Endothelial cell of umbilical vein (primary cell): Measurements from ENCODE around the gene ZNF157. TPM values are rescaled to one million over a fixed set of nuclear protein-coding genes. Genes with fewer than 3 reads are reported as not detected.

Experiments
- BruUV-seq: library from RNA; stranded (reverse); fragments of 400-500 nt; replicated peaks from 2 replicates; lab custom pipeline; 2021; lab: Mats Ljungman, UMichigan
- CTCF ChIA-PET: fragments of 300-600, 350-600 bp; sonication (Branson Sonifier 250); formaldehyde crosslinking; loops from one replicate; lab custom pipeline; 2021; ENCODE audit warnings: antibody characterized with exemption, inconsistent platforms; lab: Charles Lee
- POLR2A ChIA-PET: fragments of 300-600, 350-600 bp; sonication (Branson Sonifier 250); formaldehyde crosslinking; loops from one replicate; lab custom pipeline; 2021; ENCODE audit warnings: antibody characterized with exemption, inconsistent platforms; lab: Charles Lee
- DNase-seq: peaks from one replicate; pipeline ENCODE4 v3.0.0-alpha.2; 2011; ENCODE audit warnings: low read depth, low spot score
- FAIRE-seq: peaks from 2 replicates; lab custom pipeline; 2011; peaks lifted over from hg19 to GRCh38; lab: Jason Lieb, UNC
- H2AFZ ChIP-seq: 2 replicates; pipeline ENCODE4 v1.6.0; 2012; ENCODE audit warnings: low read depth, low read length, control low read depth, inconsistent platforms
- H3K27ac ChIP-seq: 2 replicates; pipeline ENCODE4 v1.5.1; 2011; ENCODE audit warnings: low read depth, mild to moderate bottlenecking, control low read depth, low read length, moderate library complexity; ENCODE audit not compliant: insufficient read depth
- H3K27me3 ChIP-seq, 2 experiments: 2 replicates each; pipeline versions ENCODE4 v1.6.0 to v1.6.1; 2011; ENCODE audit warnings: low read length in 2 of 2, mixed read lengths in 1 of 2; ENCODE audit not compliant: control insufficient read depth in 2 of 2, insufficient read depth in 2 of 2
- H3K36me3 ChIP-seq, 2 experiments: 2 replicates in 1 of 2; 3 replicates in 1 of 2; pipeline ENCODE4 v1.5.1; 2011; ENCODE audit warnings: low read length in 2 of 2, mild to moderate bottlenecking in 1 of 2, moderate library complexity in 1 of 2; ENCODE audit not compliant: control insufficient read depth in 2 of 2, insufficient read depth in 2 of 2; ENCODE audit errors: extremely low read depth in 1 of 2
- H3K4me1 ChIP-seq: 3 replicates; pipeline ENCODE4 v1.5.1; 2011; ENCODE audit warnings: mild to moderate bottlenecking, low read length; ENCODE audit not compliant: control insufficient read depth, insufficient read depth; ENCODE audit errors: extremely low read depth
- H3K4me2 ChIP-seq: 2 replicates; pipeline ENCODE4 v1.6.1; 2011; ENCODE audit warnings: low read length, control low read depth, mixed read lengths; ENCODE audit not compliant: insufficient read depth
- H3K4me3 ChIP-seq, 3 experiments: fragments of 200-600 bp in 1 of 3; sonication (generic), shearing (Covaris generic) in 1 of 3; replicated peaks in 1 of 3; 2 replicates each; pipeline ENCODE4 v1.5.1; 2011 to 2016; ENCODE audit warnings: control low read depth in 3 of 3, low read length in 3 of 3, mild to moderate bottlenecking in 2 of 3, inconsistent platforms in 1 of 3, low read depth in 1 of 3, moderate library complexity in 1 of 3; ENCODE audit not compliant: insufficient read depth in 1 of 3
- H3K79me2 ChIP-seq: 2 replicates; pipeline ENCODE4 v1.6.0; 2012; ENCODE audit warnings: low read length, inconsistent platforms; ENCODE audit not compliant: control insufficient read depth, insufficient read depth
- H3K9ac ChIP-seq: replicated peaks from 2 replicates; pipeline ENCODE3; 2011; ENCODE audit warnings: low read length, control low read depth; ENCODE audit not compliant: insufficient read depth; ENCODE audit errors: extremely low read depth
- H3K9me1 ChIP-seq: replicated peaks from 3 replicates; pipeline ENCODE4 v1.6.0; 2011; ENCODE audit warnings: mild to moderate bottlenecking, low read length; ENCODE audit not compliant: control insufficient read depth, insufficient read depth; ENCODE audit errors: extremely low read depth
- H3K9me3 ChIP-seq: replicated peaks from 2 replicates; pipeline ENCODE4 v1.5.1; 2012; ENCODE audit warnings: low read length, inconsistent platforms; ENCODE audit not compliant: control insufficient read depth, insufficient read depth
- H4K20me1 ChIP-seq: replicated peaks from 2 replicates; pipeline ENCODE3; 2011; ENCODE audit warnings: mild to moderate bottlenecking, low read length; ENCODE audit not compliant: control insufficient read depth, insufficient read depth; ENCODE audit errors: extremely low read depth
- EZH2 ChIP-seq: IDR thresholded peaks from 2 replicates; pipeline ENCODE4 v1.6.1; 2012; ENCODE audit warnings: borderline replicate concordance, low read depth, mild to moderate bottlenecking, moderate library complexity, low read length, inconsistent platforms; ENCODE audit not compliant: severe bottlenecking
- FOS ChIP-seq: IDR thresholded peaks from 2 replicates; pipeline ENCODE4 v1.6.1; 2011; ENCODE audit warnings: mild to moderate bottlenecking, low read length, moderate library complexity, borderline replicate concordance; ENCODE audit not compliant: insufficient read depth
- GATA2 ChIP-seq: IDR thresholded peaks from 2 replicates; pipeline ENCODE4 v1.7.0; 2011; ENCODE audit warnings: low read depth, mild to moderate bottlenecking, moderate library complexity, mixed read lengths, low read length; ENCODE audit not compliant: insufficient read length, insufficient read depth
- JUN ChIP-seq: IDR thresholded peaks from 2 replicates; pipeline ENCODE4 v1.6.1; 2011; ENCODE audit warnings: borderline replicate concordance, low read depth; ENCODE audit not compliant: insufficient read length, insufficient read depth
- MYC ChIP-seq: IDR thresholded peaks from one replicate; pipeline ENCODE4 v1.6.1; 2011; ENCODE audit warnings: mild to moderate bottlenecking, low read depth, low read length
- POLR2A ChIP-seq: IDR thresholded peaks from 2 replicates; pipeline ENCODE4 v1.6.1; 2012; ENCODE audit warnings: low read depth, mild to moderate bottlenecking, control low read depth, low read length
- POLR2AphosphoS5 ChIP-seq: IDR thresholded peaks from 2 replicates; pipeline ENCODE4 v1.6.1; 2012; ENCODE audit warnings: low read depth, mild to moderate bottlenecking, control low read depth, low read length, moderate library complexity; ENCODE audit not compliant: insufficient read depth
- dilution Hi-C: fragments of 300-500 bp; cut with MboI; formaldehyde crosslinking; loops from one replicate; pipeline ENCODE4 v1.15.0; 2019; ENCODE audit warnings: low sequenced_read_pairs; ENCODE audit not compliant: extremely low pct_ligation_motif_present
- intact Hi-C: fragments of 100-400 bp; cut with micrococcal nuclease; formaldehyde crosslinking; loops from one replicate; pipeline ENCODE4 v1.10.0; 2022
- polyA plus RNA-seq, 4 experiments: library from polyadenylated mRNA; depleted of rRNA in 3 of 4; stranded (reverse) in 3 of 4; unstranded in 1 of 4; fragments of >200 nt; gene quantifications; 2 replicates each; pipeline versions ENCODE4 v1.2.1 to v1.2.3, GENCODE V29; 2011 to 2012; ENCODE audit warnings: missing spikeins in 1 of 4
- total RNA-seq: library from RNA; stranded (reverse); gene quantifications from 2 replicates; pipeline ENCODE4 v1.2.3, GENCODE V29; 2021
- TF ChIP-seq, protein P1 (sequence below): IDR thresholded peaks from 2 replicates; pipeline ENCODE4 v1.6.1; 2011; ENCODE audit not compliant: insufficient read depth, insufficient read length
- TF ChIP-seq, protein P2 (sequence below), 2 donors: IDR thresholded peaks; 1 replicate in 1 of 2; 2 replicates in 1 of 2; pipeline ENCODE4 v1.5.1; 2011; ENCODE audit warnings: low read length in 2 of 2, mild to moderate bottlenecking in 2 of 2, moderate library complexity in 2 of 2, control low read depth in 1 of 2, inconsistent platforms in 1 of 2, low read depth in 1 of 2; ENCODE audit not compliant: insufficient read depth in 1 of 2; ENCODE audit errors: extremely low read depth in 1 of 2

Gene ZNF157
- total and polyA plus RNA-seq, 2 donors (not counting 3 experiments of a cell fraction or from before 2014, with no cell fraction given) = not detected

DNA sequence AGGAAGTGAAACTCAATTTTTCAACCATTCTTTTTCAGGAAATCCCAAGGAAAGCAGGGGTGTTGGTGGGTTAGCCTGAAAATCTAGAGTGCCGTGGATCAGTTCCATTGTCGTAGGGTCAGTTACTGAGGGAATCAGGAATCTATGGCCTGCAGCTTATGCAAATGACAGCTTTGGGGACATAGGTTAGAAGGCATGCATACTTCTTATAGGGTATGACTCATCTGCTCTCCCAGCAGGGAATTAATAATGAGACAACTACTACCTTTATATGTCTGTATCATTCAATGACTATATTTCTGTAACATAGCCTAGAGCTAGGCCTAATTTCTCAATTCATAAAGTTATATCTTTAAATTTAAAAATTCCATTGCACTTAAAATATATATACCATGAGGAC lies 76.1 kb downstream of the ZNF157 start:
- H3K27me3 ChIP-seq = no peaks in the 10 kb centered on the region
- no peaks in the 10 kb centered on the region for H3K4me1 ChIP-seq
- H4K20me1 ChIP-seq = no peaks in the 10 kb centered on the region
- FAIRE-seq (no peak), DNase-seq (no peak)
- dilution Hi-C loops = no loop called here
- peaks cover 0 to 3% of the 10 kb centered on the region in 2 experiments for H3K36me3 ChIP-seq
- no peaks in the 10 kb centered on the region for H3K9me1 ChIP-seq
- no peaks in the 10 kb centered on the region for H3K79me2 ChIP-seq
- CTCF ChIA-PET = no interaction called here
- intact Hi-C loops = no loop called here
- no peak overlapping the region for H3K9ac ChIP-seq
- no peak overlapping the region for H3K27ac ChIP-seq
- no TSS peak for BruUV-seq
- H3K4me2 ChIP-seq = no peak overlapping the region
- no peaks in the 10 kb centered on the region for H3K9me3 ChIP-seq
- TF ChIP-seq, protein P1, sequence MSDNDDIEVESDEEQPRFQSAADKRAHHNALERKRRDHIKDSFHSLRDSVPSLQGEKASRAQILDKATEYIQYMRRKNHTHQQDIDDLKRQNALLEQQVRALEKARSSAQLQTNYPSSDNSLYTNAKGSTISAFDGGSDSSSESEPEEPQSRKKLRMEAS = no peak
- TF ChIP-seq EZH2 = no peak
- no peak for TF ChIP-seq POLR2A
- no peak for TF ChIP-seq FOS
- TF ChIP-seq MYC = no peak
- no peak for TF ChIP-seq POLR2AphosphoS5
- no peak for TF ChIP-seq JUN
- TF ChIP-seq GATA2 = no peak
- POLR2A ChIA-PET = no interaction called here
- H2AFZ ChIP-seq = no peak overlapping the region
- no peak overlapping the region for H3K4me3 ChIP-seq

DNA sequence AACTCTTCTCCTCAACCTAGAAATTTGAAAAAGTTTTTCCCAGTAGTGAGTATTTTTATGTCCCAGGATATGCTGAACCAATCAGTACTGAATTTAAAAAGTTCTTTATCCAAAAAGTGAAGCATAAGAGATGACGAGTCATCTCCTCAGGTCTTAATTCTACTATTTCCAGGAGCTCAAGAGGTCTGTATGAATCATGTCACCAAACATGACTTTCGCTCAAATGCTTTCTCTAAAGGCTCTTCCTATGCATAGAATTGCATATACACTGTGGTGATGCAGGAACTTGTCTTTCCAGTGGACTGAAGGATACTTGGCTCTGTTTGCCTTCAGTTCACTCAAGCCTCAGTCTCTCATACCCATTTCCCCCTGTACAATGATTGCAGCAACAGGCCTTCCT lies 76.6 kb downstream of the ZNF157 start:
- Histone ChIP-seq H3K9me1 (no peaks in the 10 kb centered on the region), H2AFZ (no peak overlapping the region), H3K4me3 (no peak overlapping the region), H3K79me2 (no peaks in the 10 kb centered on the region), H3K9me3 (no peaks in the 10 kb centered on the region), H3K4me2 (no peak overlapping the region), H3K9ac (no peak overlapping the region), H3K36me3 (peaks cover 0 to 3% of the 10 kb centered on the region in 2 experiments), H4K20me1 (no peaks in the 10 kb centered on the region), H3K27ac (no peak overlapping the region), H3K27me3 (no peaks in the 10 kb centered on the region), H3K4me1 (no peaks in the 10 kb centered on the region)
- TF ChIP-seq POLR2AphosphoS5 (no peak), EZH2 (no peak), POLR2A (no peak), FOS (no peak), MYC (no peak), JUN (no peak), GATA2 (no peak)
- TF ChIP-seq, protein P1 = no peak
- TF ChIP-seq, protein P2, sequence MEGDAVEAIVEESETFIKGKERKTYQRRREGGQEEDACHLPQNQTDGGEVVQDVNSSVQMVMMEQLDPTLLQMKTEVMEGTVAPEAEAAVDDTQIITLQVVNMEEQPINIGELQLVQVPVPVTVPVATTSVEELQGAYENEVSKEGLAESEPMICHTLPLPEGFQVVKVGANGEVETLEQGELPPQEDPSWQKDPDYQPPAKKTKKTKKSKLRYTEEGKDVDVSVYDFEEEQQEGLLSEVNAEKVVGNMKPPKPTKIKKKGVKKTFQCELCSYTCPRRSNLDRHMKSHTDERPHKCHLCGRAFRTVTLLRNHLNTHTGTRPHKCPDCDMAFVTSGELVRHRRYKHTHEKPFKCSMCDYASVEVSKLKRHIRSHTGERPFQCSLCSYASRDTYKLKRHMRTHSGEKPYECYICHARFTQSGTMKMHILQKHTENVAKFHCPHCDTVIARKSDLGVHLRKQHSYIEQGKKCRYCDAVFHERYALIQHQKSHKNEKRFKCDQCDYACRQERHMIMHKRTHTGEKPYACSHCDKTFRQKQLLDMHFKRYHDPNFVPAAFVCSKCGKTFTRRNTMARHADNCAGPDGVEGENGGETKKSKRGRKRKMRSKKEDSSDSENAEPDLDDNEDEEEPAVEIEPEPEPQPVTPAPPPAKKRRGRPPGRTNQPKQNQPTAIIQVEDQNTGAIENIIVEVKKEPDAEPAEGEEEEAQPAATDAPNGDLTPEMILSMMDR (IDR thresholded peaks at IDR 0.05; ENCODE audit: extremely low read depth in 1 of 2, insufficient read depth in 1 of 2, low read depth in 1 of 2, low read length in 2 of 2) = no peak
- BruUV-seq = no TSS peak
- DNase-seq (no peak), FAIRE-seq (peak; percentile 42)
- POLR2A ChIA-PET = no interaction called here
- CTCF ChIA-PET = no interaction called here
- intact Hi-C loops = no loop called here
- dilution Hi-C loops = no loop called here
